ES-I3 (cell line): ENCODE data around the gene ST14.
"Not testable (repeated sequence)": the region's sequence is repeated elsewhere in the genome, so short reads cannot be mapped to it uniquely, and the experiment has no call there.

Experiments used
- H3K36me3 ChIP-seq: 2 replicates; pipeline ENCODE4 v1.6.1; 2013; ENCODE audit warnings: mild to moderate bottlenecking, low read length, control low read depth, moderate library complexity; ENCODE audit not compliant: insufficient read depth
- H3K4me1 ChIP-seq: 2 replicates; pipeline ENCODE4 v1.6.1; 2013; ENCODE audit warnings: mild to moderate bottlenecking, control low read depth, low read length; ENCODE audit not compliant: insufficient read depth
- H3K9ac ChIP-seq: 2 replicates; pipeline ENCODE4 v1.6.1; 2013; ENCODE audit warnings: low read depth, mild to moderate bottlenecking, low read length, moderate library complexity
- H3K9me3 ChIP-seq: 2 replicates; pipeline ENCODE4 v1.6.1; 2013; ENCODE audit warnings: mild to moderate bottlenecking, low read length, moderate library complexity; ENCODE audit not compliant: control insufficient read depth, insufficient read depth

The ST14 gene

GRCh38 chr11:130249371-130249770, 89.8 kb downstream of the ST14 start:
- no peak overlapping the region for H3K9ac ChIP-seq
- H3K9me3 ChIP-seq, result no peaks in the 10 kb centered on the region; the same call in 1 of the 2 replicates
- peaks cover 4% of the 10 kb centered on the region; the same call in 1 of the 2 replicates for H3K36me3 ChIP-seq
- no peaks in the 10 kb centered on the region for H3K4me1 ChIP-seq

GRCh38 chr11:130249929-130250328, 90.3 kb downstream of the ST14 start:
- not testable (repeated sequence) for H3K4me1 ChIP-seq, H3K36me3 ChIP-seq

DNA sequence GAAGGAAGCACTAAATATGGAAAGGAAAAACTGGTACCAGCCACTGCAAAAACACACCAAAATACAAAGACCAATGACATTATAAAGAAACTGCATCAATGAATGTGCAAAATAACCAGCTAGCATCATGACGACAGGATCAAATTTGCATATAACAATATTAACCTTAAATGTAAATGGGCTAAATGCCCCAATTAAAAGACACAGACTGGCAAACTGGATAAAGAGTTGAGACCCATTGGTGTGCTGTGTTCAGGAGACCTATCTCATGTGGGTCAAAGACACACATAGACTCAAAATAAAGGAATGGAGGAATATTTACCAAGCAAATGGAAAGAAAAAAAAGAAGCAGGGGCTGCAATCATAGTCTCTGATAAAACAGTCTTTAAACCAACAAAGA, 92.2 kb downstream of the ST14 start:
- not testable (repeated sequence) for H3K9ac ChIP-seq, H3K4me1 ChIP-seq, H3K36me3 ChIP-seq, H3K9me3 ChIP-seq

More at GRCh38 chr11:130249929-130250328, 90.3 kb downstream of the ST14 start:
- H3K9me3 ChIP-seq, H3K9ac ChIP-seq: not testable (repeated sequence)
